Lower lobe of right lung (tissue), 2 donors: ENCODE data around the gene ZNF608. TPM values are rescaled to one million over a fixed set of nuclear protein-coding genes. Genes with fewer than 3 reads are reported as not detected.

Experiments used
- ATAC-seq, 2 donors: fragments of 200-7000 bp; cut with Tn5 transposase; one replicate each; pipeline ENCODE4 v1.9.1; 2020 to 2022; ENCODE audit warnings: mild to moderate bottlenecking in 2 of 2, moderate library complexity in 2 of 2
- DNase-seq: peaks from one replicate; pipeline ENCODE4 v3.0.0-alpha.2; 2020
- H3K27ac ChIP-seq: fragments of 200-600 bp; one replicate; pipeline ENCODE4 v1.8.0; 2022
- H3K27me3 ChIP-seq: fragments of 200-600 bp; one replicate; pipeline ENCODE4 v1.8.0; 2022; ENCODE audit warnings: low read depth
- H3K36me3 ChIP-seq: fragments of 200-600 bp; one replicate; pipeline ENCODE4 v1.8.0; 2022; ENCODE audit warnings: mild to moderate bottlenecking
- H3K4me1 ChIP-seq: fragments of 200-600 bp; one replicate; pipeline ENCODE4 v1.8.0; 2022
- H3K4me3 ChIP-seq: fragments of 200-600 bp; one replicate; pipeline ENCODE4 v1.8.0; 2022; ENCODE audit warnings: mild to moderate bottlenecking
- H3K9me3 ChIP-seq: fragments of 200-600 bp; one replicate; pipeline ENCODE4 v1.8.0; 2022
- CTCF ChIP-seq: fragments of 200-600 bp; IDR thresholded peaks from one replicate; pipeline ENCODE4 v1.8.0; 2022; ENCODE audit warnings: antibody characterized with exemption, mild to moderate bottlenecking
- intact Hi-C: fragments of 100-400 bp; cut with DNase I; formaldehyde crosslinking; loops from one replicate; pipeline ENCODE4 v1.11.0; 2022
- total RNA-seq: library from RNA; stranded (reverse); fragmentation: NEBNext Ultra II Directional; extraction: Animal tissue kit (Norgen Biotek cat#: 25700); gene quantifications from one replicate; pipeline ENCODE4 v1.2.1, GENCODE V29; 2021
- donor health status: DM: no; HTN: yes; CAD: no; lungs with severe emphysema.

ZNF608 gene
- total RNA-seq, 1 donor from 2014 or later = 27.9 TPM

GRCh38 chr5:124738681-124739633, 7.5 kb downstream of the ZNF608 start:
- no peak for TF ChIP-seq CTCF
- no peak overlapping the region for H3K4me3 ChIP-seq
- peak overlapping the region; percentile 47 for H3K27ac ChIP-seq
- ATAC-seq (no peak), DNase-seq (no peak)
- H3K9me3 ChIP-seq = no peaks in the 10 kb centered on the region
- intact Hi-C loops = no loop called here
- no peaks in the 10 kb centered on the region for H3K36me3 ChIP-seq
- H3K27me3 ChIP-seq = no peaks in the 10 kb centered on the region
- peaks cover 64% of the 10 kb centered on the region for H3K4me1 ChIP-seq

GRCh38 chr5:124737651-124738050, 8.8 kb downstream of the ZNF608 start:
- no peak overlapping the region for H3K27ac ChIP-seq
- H3K4me1 ChIP-seq = peaks cover 64% of the 10 kb centered on the region
- no peak overlapping the region for H3K4me3 ChIP-seq
- no peaks in the 10 kb centered on the region for H3K36me3 ChIP-seq
- no peaks in the 10 kb centered on the region for H3K27me3 ChIP-seq
- H3K9me3 ChIP-seq = no peaks in the 10 kb centered on the region
- intact Hi-C loops = no loop called here
- TF ChIP-seq CTCF = no peak
- ATAC-seq (no peak), DNase-seq (no peak)

- no peak for ATAC-seq
- peaks cover 64% of the 10 kb centered on the region for H3K4me1 ChIP-seq
Measured at GRCh38 chr5:124736805-124737188, 9.6 kb downstream of the ZNF608 start.

GRCh38 chr5:124736082-124736804, 10.2 kb downstream of the ZNF608 start:
- peak overlapping the region; percentile 46 for H3K27ac ChIP-seq
- DNase-seq (no peak), ATAC-seq (no peak)
- H3K4me3 ChIP-seq = peak overlapping the region; percentile 6
- H3K36me3 ChIP-seq = no peaks in the 10 kb centered on the region
- H3K9me3 ChIP-seq = no peaks in the 10 kb centered on the region
- peaks cover 62% of the 10 kb centered on the region for H3K4me1 ChIP-seq
- TF ChIP-seq CTCF = no peak
- H3K27me3 ChIP-seq = no peaks in the 10 kb centered on the region
- intact Hi-C loops = no loop called here

More at GRCh38 chr5:124736805-124737188, 9.6 kb downstream of the ZNF608 start:
- DNase-seq = no peak
- Histone ChIP-seq H3K9me3 (no peaks in the 10 kb centered on the region), H3K27me3 (no peaks in the 10 kb centered on the region), H3K4me3 (no peak overlapping the region), H3K27ac (no peak overlapping the region), H3K36me3 (no peaks in the 10 kb centered on the region)
- intact Hi-C loops = no loop called here
- no peak for TF ChIP-seq CTCF

- intact Hi-C loops = no loop called here
- peaks cover 58% of the 10 kb centered on the region for H3K4me1 ChIP-seq
Measured at GRCh38 chr5:124735169-124735858, 11.1 kb downstream of the ZNF608 start.

More at GRCh38 chr5:124735169-124735858, 11.1 kb downstream of the ZNF608 start:
- Histone ChIP-seq H3K9me3 (no peaks in the 10 kb centered on the region), H3K36me3 (no peaks in the 10 kb centered on the region), H3K27ac (peak overlapping the region; percentile 46), H3K4me3 (peak overlapping the region; percentile 37), H3K27me3 (no peaks in the 10 kb centered on the region)
- ATAC-seq (peak in 1 of 2 donors; percentile 47), DNase-seq (no peak)
- TF ChIP-seq CTCF = no peak
